Central memory CD8-positive, alpha-beta T cell (primary cell): Measurements from ENCODE around the gene ECHDC3.
A peak's percentile ranks its signal among the peaks of the same experiment; 100 is the strongest.

Experiments used
- ATAC-seq: fragments of 150-1000 bp; cut with Tn5 transposase; replicated peaks from 2 replicates; pipeline ENCODE4 v1.10.0; 2022; ENCODE audit warnings: mild to moderate bottlenecking, moderate FRiP score, moderate number of reproducible peaks; ENCODE audit not compliant: poor library complexity, severe bottlenecking; ENCODE audit errors: extremely low read depth
- DNase-seq, 2 donors: peaks; one replicate each; pipeline ENCODE4 v3.0.0; 2021; ENCODE audit warnings: low spot score in 2 of 2
- H3K27ac Mint-ChIP-seq: one replicate; pipeline ENCODE4 v1.8.0; 2022; ENCODE audit warnings: low read depth, mild to moderate bottlenecking, moderate library complexity, mixed read lengths
- H3K27me3 Mint-ChIP-seq: one replicate; pipeline ENCODE4 v1.8.0; 2022; ENCODE audit warnings: mixed read lengths
- H3K36me3 Mint-ChIP-seq: one replicate; pipeline ENCODE4 v1.8.0; 2022; ENCODE audit warnings: mild to moderate bottlenecking, moderate library complexity, mixed read lengths; ENCODE audit not compliant: insufficient read depth
- H3K4me1 Mint-ChIP-seq: one replicate; pipeline ENCODE4 v1.8.0; 2022; ENCODE audit warnings: mixed read lengths
- H3K4me3 Mint-ChIP-seq: one replicate; pipeline ENCODE4 v1.8.0; 2022; ENCODE audit warnings: mild to moderate bottlenecking, moderate library complexity, mixed read lengths
- H3K9me3 Mint-ChIP-seq: one replicate; pipeline ENCODE4 v1.8.0; 2022; ENCODE audit warnings: mixed read lengths

Gene ECHDC3

GRCh38 chr10:11742009-11742778 lies at the start of gene ECHDC3:
Gene ECHDC3 (plus strand): TSS chr10:11742382. CDS start chr10:11742577, 195 bp downstream.
- Mint-ChIP-seq H3K27ac (no peak within 1 kb of the TSS), H3K4me3 (peak within 1 kb of the TSS; percentile 65), H3K4me1 (peaks cover 6% of the 10 kb centered on the region), H3K27me3 (peaks cover 48% of the 10 kb centered on the region), H3K9me3 (no peaks in the 10 kb centered on the region), H3K36me3 (no peaks in the 10 kb centered on the region)
- no peak for DNase-seq
- peak; percentile 55 for ATAC-seq

- no peak for ATAC-seq
- Mint-ChIP-seq H3K9me3 (no peaks in the 10 kb centered on the region), H3K36me3 (peaks cover 2% of the 10 kb centered on the region), H3K27me3 (peaks cover 17% of the 10 kb centered on the region), H3K4me3 (no peak overlapping the region), H3K4me1 (no peaks in the 10 kb centered on the region), H3K27ac (no peak overlapping the region)
- DNase-seq: no peak
These were observed 48.8 kb upstream of the ECHDC3 start for GRCh38 chr10:11693376-11693775.

- peaks cover 2% of the 10 kb centered on the region for H3K36me3 Mint-ChIP-seq
- peaks cover 17% of the 10 kb centered on the region for H3K27me3 Mint-ChIP-seq
- no peaks in the 10 kb centered on the region for H3K4me1 Mint-ChIP-seq
These were observed 46.4 kb upstream of the ECHDC3 start for GRCh38 chr10:11695779-11696178.

GRCh38 chr10:11697718-11698527 lies 44.3 kb upstream of the ECHDC3 start:
- no peak overlapping the region for H3K27ac Mint-ChIP-seq
- peaks cover 2% of the 10 kb centered on the region for H3K36me3 Mint-ChIP-seq
- peaks cover 9% of the 10 kb centered on the region for H3K27me3 Mint-ChIP-seq
- no peak overlapping the region for H3K4me3 Mint-ChIP-seq
- no peaks in the 10 kb centered on the region for H3K9me3 Mint-ChIP-seq
- no peak for DNase-seq
- ATAC-seq: no peak
- H3K4me1 Mint-ChIP-seq: no peaks in the 10 kb centered on the region

More at GRCh38 chr10:11695779-11696178, 46.4 kb upstream of the ECHDC3 start:
- Mint-ChIP-seq H3K27ac (no peak overlapping the region), H3K4me3 (no peak overlapping the region), H3K9me3 (no peaks in the 10 kb centered on the region)
- ATAC-seq (no peak), DNase-seq (no peak)

GRCh38 chr10:11698691-11699549 lies 43.3 kb upstream of the ECHDC3 start:
- Mint-ChIP-seq H3K4me3 (no peak overlapping the region), H3K4me1 (no peaks in the 10 kb centered on the region), H3K27ac (no peak overlapping the region)

DNA sequence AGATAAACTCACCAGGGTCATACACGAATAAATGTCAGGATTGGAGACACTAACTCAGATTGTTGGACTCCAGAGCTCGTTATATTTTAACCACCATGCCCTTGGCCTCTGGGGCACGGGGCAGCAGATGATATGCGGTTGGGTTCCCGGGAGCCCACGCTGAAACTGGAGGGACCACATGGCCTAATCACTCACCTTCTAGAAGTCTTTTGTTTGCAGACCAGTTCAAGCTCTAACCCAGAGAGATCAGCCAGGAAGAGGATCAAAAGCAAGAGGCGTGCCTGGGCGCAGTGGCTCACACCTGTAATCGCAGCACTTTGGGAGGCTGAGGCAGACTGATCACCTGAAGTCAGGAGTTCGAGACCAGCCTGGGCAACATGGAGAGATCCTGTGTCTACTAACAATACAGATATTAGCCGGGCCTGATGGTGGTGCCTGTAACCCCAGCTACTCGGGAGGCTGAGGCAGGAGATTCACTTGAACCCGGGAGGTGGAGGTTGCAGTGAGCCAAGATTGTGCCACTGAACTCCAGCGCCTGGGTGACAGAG lies 42.6 kb upstream of the ECHDC3 start:
- ATAC-seq: no peak
- H3K27ac Mint-ChIP-seq: no peak overlapping the region

More at GRCh38 chr10:11698691-11699549, 43.3 kb upstream of the ECHDC3 start:
- ATAC-seq: no peak
- peaks cover 5% of the 10 kb centered on the region for H3K27me3 Mint-ChIP-seq
- peaks cover 2% of the 10 kb centered on the region for H3K36me3 Mint-ChIP-seq
- DNase-seq: no peak
- H3K9me3 Mint-ChIP-seq: no peaks in the 10 kb centered on the region

DNA sequence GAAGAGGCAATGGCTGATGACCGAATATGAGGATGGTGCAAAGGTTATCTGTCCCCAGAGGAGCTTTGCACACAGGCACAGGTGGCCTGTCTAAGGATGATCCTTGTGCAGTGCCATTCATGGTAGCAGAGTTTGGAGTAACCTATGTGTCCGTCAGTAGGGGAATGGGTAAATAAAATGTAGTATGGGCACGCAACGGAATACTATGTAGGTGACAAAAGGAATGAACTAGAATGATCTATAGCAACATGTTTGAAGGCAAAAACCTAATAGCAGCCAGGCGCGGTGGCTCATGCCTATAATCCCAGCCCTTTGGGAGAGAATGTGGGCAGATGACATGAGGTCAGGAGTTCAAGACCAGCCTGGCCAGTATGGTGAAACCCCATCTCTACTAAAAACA lies 41.6 kb upstream of the ECHDC3 start:
- H3K36me3 Mint-ChIP-seq: peaks cover 2% of the 10 kb centered on the region
- no peak overlapping the region for H3K27ac Mint-ChIP-seq
- DNase-seq: no peak
- no peaks in the 10 kb centered on the region for H3K9me3 Mint-ChIP-seq
- H3K4me3 Mint-ChIP-seq: no peak overlapping the region
- H3K27me3 Mint-ChIP-seq: peaks cover 15% of the 10 kb centered on the region
- no peaks in the 10 kb centered on the region for H3K4me1 Mint-ChIP-seq
- ATAC-seq: no peak

More for the DNA sequence above, 42.6 kb upstream of the ECHDC3 start:
- peaks cover 2% of the 10 kb centered on the region for H3K36me3 Mint-ChIP-seq
- H3K27me3 Mint-ChIP-seq: peaks cover 12% of the 10 kb centered on the region
- no peak overlapping the region for H3K4me3 Mint-ChIP-seq
- no peaks in the 10 kb centered on the region for H3K9me3 Mint-ChIP-seq
- no peak for DNase-seq
- no peaks in the 10 kb centered on the region for H3K4me1 Mint-ChIP-seq

DNA sequence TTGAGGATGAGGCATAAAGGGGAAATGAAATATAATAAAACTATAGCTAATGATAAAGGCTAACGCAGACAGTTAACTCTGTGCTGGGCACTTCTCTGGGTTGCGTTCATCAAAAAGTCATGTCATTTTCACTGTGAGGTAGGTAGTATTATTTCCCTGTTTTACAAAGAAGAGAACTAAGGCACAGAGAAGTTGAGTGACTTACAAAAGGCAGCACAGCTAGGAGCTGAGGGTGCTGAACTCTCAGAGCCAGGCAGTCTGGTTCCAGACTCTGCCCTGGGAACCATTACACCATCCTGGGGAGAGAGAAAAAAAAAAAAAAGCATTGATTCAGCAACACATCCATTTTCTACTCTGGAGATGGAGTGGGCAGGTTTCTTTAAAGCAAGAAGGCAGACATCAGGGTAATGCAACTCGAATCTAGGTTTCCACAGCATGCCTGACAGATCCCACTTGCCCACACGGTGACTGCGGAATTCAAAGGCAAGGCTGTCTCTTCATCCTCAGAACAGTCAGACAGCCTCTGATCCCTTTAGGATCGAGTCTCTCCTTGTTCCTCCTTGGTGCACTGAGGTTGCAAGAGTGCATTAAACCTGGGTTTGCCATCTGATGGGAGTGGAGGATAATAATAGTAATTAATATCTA lies 40.6 kb upstream of the ECHDC3 start:
- ATAC-seq (no peak), DNase-seq (no peak)
- Mint-ChIP-seq H3K4me1 (no peaks in the 10 kb centered on the region), H3K4me3 (no peak overlapping the region), H3K36me3 (peaks cover 2% of the 10 kb centered on the region), H3K9me3 (no peaks in the 10 kb centered on the region), H3K27me3 (peaks cover 15% of the 10 kb centered on the region), H3K27ac (no peak overlapping the region)

DNA sequence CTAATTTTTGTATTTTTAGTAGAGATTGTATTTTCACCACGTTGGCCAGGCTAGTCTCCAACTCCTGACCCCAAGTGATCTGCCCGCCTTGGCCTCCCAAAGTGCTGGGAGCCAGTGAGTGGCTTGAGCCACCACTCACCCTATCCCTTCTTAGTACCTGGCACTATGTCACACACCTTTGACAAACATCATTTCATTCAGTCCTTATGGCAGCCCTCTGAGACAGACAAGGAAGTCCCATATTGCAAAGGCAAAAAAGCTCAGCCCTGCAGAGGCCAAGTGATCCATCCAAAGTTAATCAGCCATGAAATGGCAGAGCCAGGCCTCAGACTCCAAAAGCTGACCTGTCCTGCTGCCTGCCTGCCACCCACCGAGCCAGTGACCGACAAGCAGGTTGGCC lies 39.9 kb upstream of the ECHDC3 start:
- Mint-ChIP-seq H3K27ac (no peak overlapping the region), H3K4me3 (no peak overlapping the region), H3K36me3 (no peaks in the 10 kb centered on the region), H3K4me1 (no peaks in the 10 kb centered on the region), H3K27me3 (peaks cover 18% of the 10 kb centered on the region), H3K9me3 (no peaks in the 10 kb centered on the region)
- ATAC-seq (no peak), DNase-seq (no peak)

DNA sequence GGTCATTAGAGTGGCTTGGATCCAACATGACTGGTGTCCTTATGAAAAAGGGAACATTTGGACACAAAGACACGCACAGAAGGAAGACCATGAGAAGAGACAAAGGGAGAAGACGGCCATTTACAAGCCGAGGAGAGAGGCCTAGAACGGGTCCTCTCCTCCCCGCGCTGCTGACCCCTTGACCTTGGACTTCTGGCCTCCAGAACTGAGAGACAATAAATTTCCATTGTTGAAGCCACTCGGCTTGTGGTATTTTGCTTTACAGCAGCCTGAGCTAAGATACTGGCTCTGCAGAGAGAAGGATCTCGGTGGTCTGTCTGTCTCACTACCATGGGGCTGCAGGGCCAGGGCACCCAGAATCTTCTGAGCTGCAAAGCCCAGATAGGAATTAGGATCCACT lies 38.1 kb upstream of the ECHDC3 start:
- peaks cover 29% of the 10 kb centered on the region for H3K27me3 Mint-ChIP-seq
- no peaks in the 10 kb centered on the region for H3K9me3 Mint-ChIP-seq
- no peak overlapping the region for H3K27ac Mint-ChIP-seq
- ATAC-seq (no peak), DNase-seq (no peak)
- no peak overlapping the region for H3K4me3 Mint-ChIP-seq
- H3K36me3 Mint-ChIP-seq: no peaks in the 10 kb centered on the region
- H3K4me1 Mint-ChIP-seq: no peaks in the 10 kb centered on the region

- ATAC-seq: no peak
- Mint-ChIP-seq H3K4me3 (no peak overlapping the region), H3K36me3 (no peaks in the 10 kb centered on the region), H3K27ac (no peak overlapping the region), H3K27me3 (peaks cover 29% of the 10 kb centered on the region), H3K4me1 (peaks cover 5% of the 10 kb centered on the region), H3K9me3 (no peaks in the 10 kb centered on the region)
- DNase-seq: no peak
These were observed 36.5 kb upstream of the ECHDC3 start for GRCh38 chr10:11705722-11706121.
